NCI-H1930 (cell line): ENCODE results near the gene UBTD1.
"Not testable (repeated sequence)": the region's sequence is repeated elsewhere in the genome, so short reads cannot be mapped to it uniquely, and the experiment has no call there.

Experiments
- DNase-seq, 2 experiments: peaks; one replicate each; lab custom pipeline; 2025; lab: John Stamatoyannopoulos, UW

Gene UBTD1, protein sequence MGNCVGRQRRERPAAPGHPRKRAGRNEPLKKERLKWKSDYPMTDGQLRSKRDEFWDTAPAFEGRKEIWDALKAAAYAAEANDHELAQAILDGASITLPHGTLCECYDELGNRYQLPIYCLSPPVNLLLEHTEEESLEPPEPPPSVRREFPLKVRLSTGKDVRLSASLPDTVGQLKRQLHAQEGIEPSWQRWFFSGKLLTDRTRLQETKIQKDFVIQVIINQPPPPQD

DNA sequence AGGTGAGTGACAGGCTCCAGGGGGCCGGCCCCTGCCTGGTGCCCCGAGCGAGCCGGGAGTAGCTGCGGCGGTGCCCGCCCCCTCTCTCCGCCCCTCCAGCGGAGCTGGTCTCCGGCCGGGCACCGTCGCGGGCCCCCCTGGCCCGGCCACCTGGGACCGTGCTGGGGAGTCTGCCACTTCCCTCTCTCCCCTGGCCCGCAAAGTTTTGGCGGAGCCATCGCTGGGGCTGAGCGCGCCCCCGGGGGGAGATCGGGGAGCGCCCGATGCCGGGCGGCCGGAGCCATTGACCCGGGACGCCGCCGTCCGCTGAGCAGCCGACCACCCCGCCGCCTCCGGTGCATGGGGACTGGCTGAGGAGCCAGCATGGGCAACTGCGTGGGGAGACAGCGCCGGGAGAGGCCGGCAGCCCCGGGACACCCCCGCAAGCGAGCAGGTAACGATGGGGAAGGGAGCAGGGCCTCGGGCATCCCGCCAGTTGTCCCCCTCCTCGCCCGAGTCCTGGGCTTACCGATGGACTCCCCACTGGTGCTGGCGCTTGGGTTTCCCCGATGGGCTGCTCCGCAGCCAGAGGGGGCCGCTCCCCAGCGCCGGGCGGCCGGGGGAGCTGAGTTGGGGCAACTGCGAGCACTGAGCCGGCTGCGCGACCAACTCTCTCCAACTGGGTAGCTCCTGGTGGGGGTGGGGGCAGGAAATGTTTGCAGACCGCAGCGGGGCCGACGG lies at the start of gene UBTD1:
Gene UBTD1 (plus strand): TSS at position 84 of the 720 bp plus-strand sequence. CDS start 280 bp downstream, at position 364.
- DNase-seq, result no peak

DNA sequence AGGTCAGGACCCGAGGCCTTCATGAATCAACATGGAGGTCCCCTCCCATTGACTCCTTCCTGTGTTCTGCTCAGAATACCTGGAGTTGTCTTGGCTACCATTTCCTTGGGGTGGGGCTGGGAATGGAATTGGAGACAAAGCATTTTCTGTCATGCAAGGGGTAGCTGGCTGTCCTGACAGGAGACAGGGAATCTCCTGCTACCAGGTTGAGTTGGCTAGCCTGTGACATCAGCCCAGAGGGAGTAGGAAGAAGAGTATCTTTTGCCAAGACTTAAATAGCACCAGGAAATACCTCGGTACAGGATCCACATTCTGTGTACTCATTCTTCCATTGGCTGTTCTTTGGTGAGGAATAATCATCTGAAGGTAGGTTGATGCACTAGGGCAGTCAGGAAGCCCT lies 47.9 kb upstream of the UBTD1 start:
- no peak for DNase-seq

DNA sequence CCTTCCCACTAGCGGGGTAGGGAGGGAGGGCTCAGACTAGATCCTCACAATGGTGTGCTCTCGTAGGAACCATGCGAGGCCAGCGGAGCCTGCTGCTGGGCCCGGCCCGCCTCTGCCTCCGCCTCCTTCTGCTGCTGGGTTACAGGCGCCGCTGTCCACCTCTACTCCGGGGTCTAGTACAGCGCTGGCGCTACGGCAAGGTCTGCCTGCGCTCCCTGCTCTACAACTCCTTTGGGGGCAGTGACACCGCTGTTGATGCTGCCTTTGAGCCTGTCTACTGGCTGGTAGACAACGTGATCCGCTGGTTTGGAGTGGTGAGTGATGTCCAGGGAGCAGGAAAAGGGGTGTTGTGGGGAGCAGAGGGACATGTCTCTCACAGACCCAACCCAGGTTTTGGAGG lies 47.1 kb upstream of the UBTD1 start:
- no peak for DNase-seq

GRCh38 chr10:97452352-97452751 lies 46.4 kb upstream of the UBTD1 start:
- no peak for DNase-seq

DNA sequence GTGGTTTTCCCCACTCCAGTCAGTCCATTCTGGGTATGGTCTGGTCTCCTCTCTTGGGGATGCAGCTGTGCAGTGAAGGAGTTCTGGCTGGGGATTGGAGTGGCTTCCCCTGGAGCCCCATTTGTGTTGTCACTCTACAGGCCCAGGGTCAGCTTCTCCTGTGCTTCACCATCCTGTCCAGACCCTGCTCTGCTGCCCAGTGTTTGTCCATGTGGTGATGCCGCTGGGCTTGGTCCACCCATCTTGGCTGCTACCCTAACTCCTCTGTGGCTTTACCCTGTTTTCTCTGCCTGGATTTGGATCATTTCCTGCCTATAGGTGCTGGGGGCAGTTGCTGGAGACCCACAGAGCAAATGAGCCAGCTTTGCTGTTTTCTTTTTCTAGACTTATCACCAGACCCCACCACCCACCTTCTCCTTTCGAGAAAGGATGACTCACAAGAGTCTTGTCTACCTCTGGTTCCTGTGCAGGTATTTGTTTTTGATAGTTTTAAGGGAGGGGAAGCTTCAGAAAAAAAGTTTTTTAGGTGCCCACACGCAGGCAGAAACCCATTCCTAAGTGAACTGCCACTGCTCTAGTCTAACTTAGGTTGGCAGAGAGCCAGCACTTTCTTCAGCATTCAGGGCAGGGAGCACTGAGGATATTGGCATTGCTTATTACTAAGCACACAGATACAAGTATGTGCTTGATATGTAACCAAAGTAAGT lies 44.2 kb upstream of the UBTD1 start:
- DNase-seq, result no peak

- no peak for DNase-seq
These were observed 42.6 kb upstream of the UBTD1 start for GRCh38 chr10:97456034-97456685.

DNA sequence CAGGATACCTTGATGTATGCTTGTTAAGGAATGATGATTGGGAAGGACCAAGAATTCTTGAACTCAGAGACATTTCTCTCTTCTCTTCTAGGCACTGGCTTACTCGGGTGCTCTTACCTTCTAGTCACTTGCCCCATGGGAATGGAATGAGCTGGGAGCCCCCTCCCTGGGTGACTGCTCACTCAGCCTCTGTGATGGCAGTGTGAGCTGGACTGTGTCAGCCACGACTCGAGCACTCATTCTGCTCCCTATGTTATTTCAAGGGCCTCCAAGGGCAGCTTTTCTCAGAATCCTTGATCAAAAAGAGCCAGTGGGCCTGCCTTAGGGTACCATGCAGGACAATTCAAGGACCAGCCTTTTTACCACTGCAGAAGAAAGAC lies 42.0 kb upstream of the UBTD1 start:
- DNase-seq, result no peak

DNA sequence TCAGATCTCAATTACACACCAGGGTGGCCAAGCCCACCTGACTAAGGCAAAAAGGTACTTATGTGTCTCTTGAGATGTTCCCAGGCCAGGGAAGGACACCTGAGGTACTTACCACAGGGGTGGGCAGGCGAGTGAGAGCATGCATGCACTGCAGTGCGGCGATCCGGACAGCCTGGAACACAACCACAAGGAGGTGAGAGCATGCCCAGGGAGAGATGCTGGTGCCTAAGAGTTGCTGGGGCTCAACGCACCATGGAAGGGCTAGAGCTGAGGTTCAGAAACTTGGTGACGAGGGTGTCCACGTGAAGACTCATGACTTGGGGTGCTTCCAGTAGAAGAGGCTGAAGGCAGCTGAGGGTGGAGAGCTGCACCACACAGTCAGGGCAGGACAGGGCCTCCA lies 39.6 kb upstream of the UBTD1 start:
- no peak for DNase-seq

GRCh38 chr10:97459933-97460332 lies 38.8 kb upstream of the UBTD1 start:
- no peak for DNase-seq

- no peak for DNase-seq
These were observed 36.4 kb upstream of the UBTD1 start for GRCh38 chr10:97462309-97462708.

DNA sequence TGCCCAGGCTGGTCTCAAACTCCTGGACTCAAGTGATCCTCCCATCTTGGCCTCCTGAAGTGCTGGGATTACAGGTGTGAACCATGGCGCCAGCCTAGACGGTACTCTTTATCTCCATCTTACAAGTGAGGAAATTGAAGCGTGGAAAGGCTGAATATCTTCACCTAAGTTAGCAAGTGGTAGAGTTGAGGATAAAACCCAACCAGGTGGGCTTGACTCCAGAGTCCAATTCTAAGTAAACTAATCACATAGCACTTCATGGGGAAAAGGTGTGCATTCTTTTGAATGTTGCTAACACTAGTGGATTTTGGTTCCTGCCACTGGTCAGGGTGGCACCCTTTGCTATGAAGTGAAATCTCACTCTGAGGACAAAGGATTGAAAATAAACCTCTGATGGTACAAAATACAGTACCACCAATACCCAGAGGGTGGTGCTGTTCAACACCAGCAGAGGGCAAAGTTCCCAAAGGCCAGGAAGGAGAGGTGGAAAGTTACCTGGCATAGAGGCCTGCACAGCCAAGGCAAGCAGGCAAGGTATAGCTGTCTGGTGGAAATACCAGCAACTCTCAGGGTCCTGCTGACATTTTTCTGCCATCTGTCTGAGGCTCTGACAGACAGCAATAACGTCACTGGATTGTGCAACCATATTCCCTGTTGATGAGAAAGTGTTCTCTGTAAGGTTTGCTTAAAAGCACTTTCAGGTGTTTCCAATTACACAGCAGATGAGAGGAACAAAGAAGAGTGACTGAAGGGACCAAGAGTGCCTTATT lies 35.2 kb upstream of the UBTD1 start:
- DNase-seq, result peak in 1 of 2 experiments; percentile 10

- DNase-seq, result no peak
These were observed 34.5 kb upstream of the UBTD1 start for GRCh38 chr10:97464226-97464625.

DNA sequence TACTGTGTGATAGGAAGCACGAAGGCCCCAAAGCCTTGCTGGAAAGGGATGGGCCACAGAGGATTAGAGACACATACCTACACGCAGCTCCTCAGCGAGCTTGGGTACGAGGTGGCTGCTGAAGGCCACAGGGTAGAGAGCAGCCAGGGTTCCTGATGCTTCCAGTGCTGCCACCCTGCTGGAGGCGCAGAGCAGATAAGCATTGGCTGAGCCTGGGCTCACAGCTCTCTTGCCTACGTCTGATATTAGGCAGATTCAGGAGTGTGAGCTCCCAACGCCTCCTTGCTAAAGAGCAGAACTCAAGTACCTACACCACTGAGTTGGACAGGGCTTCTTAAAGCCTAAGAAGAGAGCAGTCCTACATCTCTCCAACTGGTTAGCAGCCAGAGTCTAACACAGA lies 32.7 kb upstream of the UBTD1 start:
- no peak for DNase-seq

GRCh38 chr10:97466755-97467154 lies 32.0 kb upstream of the UBTD1 start:
- no peak for DNase-seq

DNA sequence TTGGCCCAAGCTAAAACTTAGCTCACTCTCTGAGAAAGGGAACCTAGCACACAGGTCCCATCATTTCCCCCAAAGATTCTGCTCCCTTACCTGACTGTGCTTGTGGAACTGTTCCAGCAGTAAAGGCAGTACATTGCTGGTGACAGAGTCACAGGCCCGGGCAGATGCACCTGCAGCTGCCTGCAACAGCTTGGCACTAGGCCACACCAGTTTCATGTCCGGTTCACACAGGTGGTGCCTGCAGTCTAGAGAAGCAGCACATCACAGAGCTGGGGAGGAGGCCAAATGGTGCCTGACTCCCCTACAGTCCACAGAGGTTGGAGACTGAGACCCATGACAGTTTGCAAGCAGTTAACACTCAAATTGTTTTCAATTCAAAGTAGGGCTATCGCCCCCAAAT lies 30.6 kb upstream of the UBTD1 start:
- DNase-seq, result no peak

DNA sequence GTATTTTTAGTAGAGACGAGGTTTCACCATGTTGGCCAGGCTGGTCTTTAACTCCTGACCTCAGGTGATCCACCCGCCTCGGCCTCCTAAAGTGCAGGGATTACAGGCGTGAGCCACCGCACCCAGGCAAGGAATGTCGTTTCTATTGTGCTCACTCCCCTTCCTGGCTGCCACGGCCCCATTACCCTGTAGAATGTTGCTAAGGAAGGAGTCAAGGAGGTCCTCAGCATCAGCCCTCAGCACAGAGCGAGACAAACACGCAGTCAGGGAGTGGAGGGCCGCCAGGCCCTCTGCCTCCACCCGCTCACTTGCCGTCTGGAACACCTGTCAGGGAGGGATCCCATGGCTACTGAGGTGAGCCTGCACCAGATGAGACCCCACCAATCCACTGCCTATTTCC lies 29.9 kb upstream of the UBTD1 start:
- not testable (repeated sequence) for DNase-seq

DNA sequence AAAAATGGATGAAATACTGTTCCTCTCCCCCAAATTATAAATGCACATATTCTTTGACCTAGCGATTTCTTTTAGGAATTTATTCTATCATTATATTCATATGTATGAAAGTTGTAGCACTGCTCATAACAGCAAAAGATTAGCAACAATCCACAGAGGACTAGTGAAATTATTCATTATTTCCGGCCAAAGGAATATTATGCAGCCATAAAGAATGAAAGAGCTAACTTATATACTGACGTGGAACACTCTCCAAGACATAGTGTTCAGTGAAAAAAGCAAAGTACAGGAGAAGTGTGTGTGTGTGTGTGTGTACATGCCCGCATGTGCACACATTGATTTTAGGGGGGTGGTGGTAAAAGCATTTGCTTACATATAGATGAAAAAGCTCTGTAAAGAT lies 23.8 kb upstream of the UBTD1 start:
- DNase-seq, result no peak

DNA sequence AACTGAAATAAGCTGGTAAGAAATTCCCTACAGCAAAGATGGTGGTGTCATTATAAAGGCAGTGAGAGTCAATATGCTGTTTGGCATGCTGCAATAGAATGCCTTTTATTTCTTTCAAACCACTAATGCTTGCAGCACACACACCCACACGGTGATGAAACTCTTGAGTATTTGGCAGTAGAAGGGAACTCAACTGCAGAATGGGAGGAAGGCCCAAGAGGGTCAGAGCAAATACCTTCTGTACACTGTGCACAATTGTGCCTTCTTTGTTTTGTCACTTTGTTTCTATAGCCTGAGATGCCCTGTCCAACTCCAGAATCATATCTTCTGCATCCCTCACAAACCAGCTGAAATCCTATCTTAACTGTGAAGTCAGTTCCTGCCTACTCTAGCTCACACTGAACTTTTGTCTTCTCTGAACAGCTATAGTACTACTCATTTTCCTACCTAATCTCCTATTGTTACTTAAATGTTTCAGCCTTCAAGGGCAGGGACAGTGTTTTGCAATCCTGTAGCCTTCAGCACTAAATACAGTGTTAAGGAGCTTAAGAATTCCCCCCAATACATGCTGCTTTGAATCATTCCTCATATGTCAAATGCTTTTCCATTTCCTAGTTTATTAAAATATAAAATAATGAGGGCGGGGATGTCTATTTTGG lies 22.7 kb upstream of the UBTD1 start:
- DNase-seq, result no peak

DNA sequence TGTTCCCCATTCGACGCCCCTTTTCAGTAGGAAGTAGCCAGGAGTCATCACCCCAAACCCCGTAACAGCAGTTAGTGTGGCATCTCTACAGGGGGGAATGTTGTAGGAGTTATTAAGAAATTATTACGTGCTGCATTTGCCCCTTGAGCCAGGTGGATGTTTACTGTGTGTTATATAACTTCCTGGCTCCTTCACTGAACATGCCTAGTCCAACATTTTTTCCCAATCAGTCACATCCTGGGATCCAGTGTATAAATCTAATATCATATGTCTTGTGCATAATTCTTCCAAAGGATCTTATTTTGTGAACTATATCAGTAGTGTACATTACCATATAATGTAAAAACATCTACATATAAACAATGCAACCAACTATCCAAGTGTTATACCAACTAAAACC lies 19.3 kb upstream of the UBTD1 start:
- not testable (repeated sequence) for DNase-seq

DNA sequence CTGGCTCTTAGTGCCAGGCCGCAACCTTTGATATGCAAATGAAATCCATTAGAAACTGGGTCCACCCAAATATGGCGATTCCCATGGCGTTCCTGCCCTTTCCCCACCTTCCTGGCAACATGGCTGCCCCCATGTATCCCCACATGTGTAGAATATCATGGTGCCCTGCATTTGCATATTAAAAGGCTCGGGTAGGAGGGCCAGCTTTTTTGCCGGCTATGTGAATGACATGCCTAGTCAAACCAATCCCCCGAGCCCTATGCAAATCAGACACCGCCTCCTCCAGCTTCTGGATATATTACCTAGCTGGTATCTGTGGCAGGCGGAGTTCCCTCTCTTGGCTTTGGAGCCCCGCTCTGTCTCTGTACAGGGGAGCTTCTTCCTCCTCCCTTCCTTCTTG lies 18.8 kb upstream of the UBTD1 start:
- no peak for DNase-seq

GRCh38 chr10:97481071-97481470 lies 17.7 kb upstream of the UBTD1 start:
- no peak for DNase-seq
